ENCODE results near the gene MYH7B.

The MYH7B gene

GRCh38 chr20:34945315-34946077 lies 10.2 kb upstream of the MYH7B start:
- DNase-seq: no peak

GRCh38 chr20:34946661-34947060 lies 9.0 kb upstream of the MYH7B start:
- DNase-seq: no peak

- no peak for DNase-seq
These were observed 8.3 kb upstream of the MYH7B start for GRCh38 chr20:34947336-34947735.

- DNase-seq: no peak
These were observed 7.6 kb upstream of the MYH7B start for GRCh38 chr20:34948030-34948429.

- DNase-seq: no peak
These were observed 6.5 kb upstream of the MYH7B start for GRCh38 chr20:34949120-34949519.

GRCh38 chr20:34951252-34951651 lies 4.4 kb upstream of the MYH7B start:
- no peak for DNase-seq

- no peak for DNase-seq
These were observed 4.0 kb upstream of the MYH7B start for GRCh38 chr20:34951652-34952051.

- DNase-seq: no peak
These were observed 3.0 kb upstream of the MYH7B start for GRCh38 chr20:34952671-34953070.

- no peak for DNase-seq
These were observed 1.7 kb upstream of the MYH7B start for GRCh38 chr20:34953960-34954359.

GRCh38 chr20:34954904-34955230 lies 801 bp upstream of the MYH7B start:
- DNase-seq: no peak

GRCh38 chr20:34956041-34956458 lies 382 bp downstream of the MYH7B start:
- DNase-seq: no peak

GRCh38 chr20:34956751-34957472 lies 1.2 kb downstream of the MYH7B start:
- DNase-seq: no peak

GRCh38 chr20:34964486-34964885 lies 8.8 kb downstream of the MYH7B start:
- DNase-seq: no peak

- DNase-seq: no peak
These were observed 9.4 kb downstream of the MYH7B start for GRCh38 chr20:34965051-34965450.

GRCh38 chr20:34967421-34967820 lies 11.8 kb downstream of the MYH7B start:
- DNase-seq: no peak

- DNase-seq: no peak
These were observed 12.5 kb downstream of the MYH7B start for GRCh38 chr20:34968042-34968775.

- no peak for DNase-seq
These were observed 14.6 kb downstream of the MYH7B start for GRCh38 chr20:34970193-34970840.

- DNase-seq: no peak
These were observed 15.3 kb downstream of the MYH7B start for GRCh38 chr20:34970846-34971560.

- DNase-seq: no peak
These were observed 16.0 kb downstream of the MYH7B start for GRCh38 chr20:34971561-34972235.

GRCh38 chr20:34974246-34974645 lies 18.6 kb downstream of the MYH7B start:
- no peak for DNase-seq

- DNase-seq: no peak
These were observed 20.6 kb downstream of the MYH7B start for GRCh38 chr20:34976286-34976685.
